ENCODE measurements around the gene TNS2. TPM values are rescaled to one million over a fixed set of nuclear protein-coding genes. Genes with fewer than 3 reads are reported as not detected.

Gene TNS2
- total and polyA plus RNA-seq, 2 experiments from 2014 or later: 1.8 to 6.9 TPM

GRCh38 chr12:53004582-53004981 lies 45.3 kb upstream of the TNS2 start (continued):
- no peak for TF ChIP-seq ZNF462 (CRISPR knock-in tag; IDR thresholded peaks at IDR 0.05)
- no peak for TF ChIP-seq REST (IDR thresholded peaks at IDR 0.05; ENCODE audit: unreplicated experiment)
- no peak for TF ChIP-seq ZNF114 (CRISPR knock-in tag; IDR thresholded peaks at IDR 0.05)
- no peak for TF ChIP-seq ZNF331 (CRISPR knock-in tag; IDR thresholded peaks at IDR 0.05; ENCODE audit: low read depth)

All from GM23338 (cell line).